GM18519 (cell line): ENCODE results near the gene THAP12.
A peak's percentile ranks its signal among the peaks of the same experiment; 100 is the strongest.
"Not testable (repeated sequence)": the region's sequence is repeated elsewhere in the genome, so short reads cannot be mapped to it uniquely, and the experiment has no call there.

Experiments used
- ATAC-seq: cut with Tn5 transposase; IDR thresholded peaks from one replicate; pipeline ENCODE4 v1.9.1; 2021; ENCODE audit warnings: mild to moderate bottlenecking, moderate library complexity; ENCODE audit not compliant: unreplicated experiment, low FRiP score

Gene THAP12, protein sequence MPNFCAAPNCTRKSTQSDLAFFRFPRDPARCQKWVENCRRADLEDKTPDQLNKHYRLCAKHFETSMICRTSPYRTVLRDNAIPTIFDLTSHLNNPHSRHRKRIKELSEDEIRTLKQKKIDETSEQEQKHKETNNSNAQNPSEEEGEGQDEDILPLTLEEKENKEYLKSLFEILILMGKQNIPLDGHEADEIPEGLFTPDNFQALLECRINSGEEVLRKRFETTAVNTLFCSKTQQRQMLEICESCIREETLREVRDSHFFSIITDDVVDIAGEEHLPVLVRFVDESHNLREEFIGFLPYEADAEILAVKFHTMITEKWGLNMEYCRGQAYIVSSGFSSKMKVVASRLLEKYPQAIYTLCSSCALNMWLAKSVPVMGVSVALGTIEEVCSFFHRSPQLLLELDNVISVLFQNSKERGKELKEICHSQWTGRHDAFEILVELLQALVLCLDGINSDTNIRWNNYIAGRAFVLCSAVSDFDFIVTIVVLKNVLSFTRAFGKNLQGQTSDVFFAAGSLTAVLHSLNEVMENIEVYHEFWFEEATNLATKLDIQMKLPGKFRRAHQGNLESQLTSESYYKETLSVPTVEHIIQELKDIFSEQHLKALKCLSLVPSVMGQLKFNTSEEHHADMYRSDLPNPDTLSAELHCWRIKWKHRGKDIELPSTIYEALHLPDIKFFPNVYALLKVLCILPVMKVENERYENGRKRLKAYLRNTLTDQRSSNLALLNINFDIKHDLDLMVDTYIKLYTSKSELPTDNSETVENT

DNA sequence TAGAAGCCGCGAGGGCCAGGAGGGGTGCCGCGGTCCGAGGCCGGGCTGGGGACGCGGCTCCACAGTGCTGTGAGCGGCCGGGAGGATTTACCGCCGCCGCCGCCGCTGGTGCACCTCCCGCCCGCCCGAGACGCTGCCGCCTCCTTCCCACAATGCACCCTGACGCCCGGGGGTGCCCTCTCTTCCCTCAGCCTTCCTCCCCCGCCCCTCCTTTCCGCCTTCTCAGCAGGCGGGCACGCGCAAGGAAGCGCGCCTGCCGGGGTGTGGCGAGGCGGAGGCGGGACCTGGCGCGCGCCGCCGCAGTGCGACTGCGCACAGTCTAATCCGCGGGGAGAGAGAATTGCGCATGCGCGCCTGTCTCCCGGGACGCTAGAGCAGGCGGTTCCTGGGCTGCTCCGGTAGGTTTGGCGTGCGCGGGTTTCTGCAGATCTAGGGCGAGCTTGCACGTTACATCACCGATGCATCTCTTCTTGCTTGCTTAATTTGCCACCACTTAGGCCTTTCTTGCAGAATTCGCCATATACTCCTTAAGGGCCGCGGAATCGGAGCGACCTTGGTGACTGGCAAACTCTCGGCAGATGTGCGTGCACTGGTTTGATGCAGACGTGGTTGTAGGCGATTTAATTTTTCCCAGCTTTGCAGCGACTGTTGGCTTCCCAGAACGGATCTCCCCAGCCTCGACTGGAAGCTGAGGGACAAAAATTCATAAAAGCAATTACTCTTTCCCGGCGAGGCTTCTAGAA is at the start of gene THAP12, which contains the start of gene GVQW3:
Gene THAP12 (minus strand): TSS at position 156 of the 743 bp plus-strand sequence. CDS start 296 bp downstream, outside the sequence.
Gene GVQW3 (plus strand): TSS at position 347 of the 743 bp plus-strand sequence. CDS start 506 bp downstream, outside the sequence.
- peak; percentile 66 for ATAC-seq

DNA sequence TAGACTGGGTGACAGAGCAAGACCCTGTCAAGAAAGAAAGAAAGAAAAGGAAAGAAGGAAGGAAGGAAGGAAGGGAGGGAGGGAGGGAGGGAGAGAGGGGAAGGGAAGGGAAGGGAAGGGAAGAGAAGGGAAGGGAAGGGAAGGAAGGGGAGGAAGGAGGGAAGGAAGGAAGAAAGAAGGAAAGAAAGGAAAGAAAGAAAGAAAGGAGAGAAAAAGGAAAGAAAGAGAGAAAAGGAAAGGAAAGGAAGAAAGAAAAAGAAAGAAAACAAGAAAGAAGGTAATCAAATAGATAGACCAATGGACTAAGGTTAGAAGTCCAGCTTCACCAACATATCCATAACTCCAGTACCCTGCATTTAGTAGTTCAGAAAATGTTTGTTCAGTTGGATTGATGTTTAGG is 45.7 kb upstream of the THAP12 start:
- ATAC-seq: no peak

DNA sequence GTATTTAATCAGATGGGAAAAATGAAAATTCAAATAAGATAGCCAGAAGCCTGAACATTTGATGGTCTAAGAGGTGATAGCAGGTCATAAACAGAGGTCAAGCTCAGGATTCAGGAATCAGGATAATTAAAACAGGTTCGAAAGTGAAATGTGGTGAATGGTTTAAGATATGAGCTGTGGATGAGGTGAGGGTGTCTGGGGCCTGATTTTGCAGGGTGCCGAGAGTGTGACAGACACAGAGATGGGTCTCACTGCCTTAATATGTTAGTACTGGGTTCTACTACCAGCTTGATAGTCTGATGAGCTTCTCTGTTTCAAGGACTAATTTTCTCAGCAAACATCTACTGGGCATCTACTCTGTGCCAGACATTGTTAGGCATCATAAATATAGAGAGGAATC is 44.0 kb upstream of the THAP12 start:
- no peak for ATAC-seq

DNA sequence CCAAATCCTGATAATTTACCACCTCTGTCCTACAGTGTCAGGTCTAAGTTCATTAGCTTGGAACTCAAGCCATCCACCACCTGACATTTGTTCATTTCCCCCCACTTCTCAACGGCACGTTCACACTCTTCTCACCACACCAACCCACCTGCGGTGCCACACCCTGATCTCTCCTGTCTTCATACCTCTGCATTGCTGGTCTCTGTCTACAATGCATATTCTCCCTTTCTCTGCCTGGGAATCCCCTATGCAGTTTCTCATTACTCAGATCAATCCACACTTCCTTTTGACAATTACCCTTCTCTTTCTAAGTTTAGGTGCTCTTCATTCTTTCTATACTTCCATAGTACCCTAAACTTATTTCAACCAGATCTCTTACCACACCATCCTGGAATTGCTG is 43.4 kb upstream of the THAP12 start:
- no peak for ATAC-seq

DNA sequence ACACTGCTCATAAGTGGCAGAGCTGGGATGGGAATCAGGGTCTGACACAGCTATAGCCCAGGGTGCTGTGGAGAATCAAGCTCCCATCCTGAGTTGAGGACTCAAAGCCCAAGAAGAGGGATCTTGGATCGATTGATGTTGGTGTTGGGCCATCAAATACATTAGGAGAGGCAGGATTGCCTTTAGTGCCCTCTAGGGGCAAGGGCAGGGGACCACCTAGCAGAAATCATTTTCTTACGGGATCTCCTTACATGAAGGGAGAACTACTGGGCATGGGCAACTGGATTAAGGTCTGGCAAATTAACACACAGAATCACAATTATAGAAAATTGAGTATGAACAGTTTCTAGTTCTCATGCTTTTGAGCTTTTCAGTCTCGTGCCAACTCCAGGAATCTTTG is 39.0 kb upstream of the THAP12 start:
- ATAC-seq: no peak

DNA sequence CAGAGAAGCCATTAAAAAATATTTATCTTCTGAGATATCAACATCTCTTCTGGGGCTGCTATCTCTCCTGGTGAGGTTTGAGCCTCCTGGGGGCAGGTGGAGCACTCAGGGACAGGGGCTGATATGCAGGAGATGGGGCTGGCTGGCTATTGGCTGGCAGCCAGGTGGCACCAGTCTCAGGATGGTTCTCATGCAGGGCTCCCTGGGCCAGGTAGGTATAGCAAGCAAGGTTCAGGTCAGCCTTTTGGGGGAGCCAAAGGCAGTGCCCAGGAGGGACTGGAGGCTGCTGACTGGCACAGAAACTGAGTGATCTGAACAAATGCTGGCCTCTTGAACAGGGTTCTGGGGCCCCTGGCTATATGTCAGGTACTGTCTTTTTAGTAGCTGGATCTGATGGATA is 34.1 kb upstream of the THAP12 start:
- ATAC-seq: no peak

DNA sequence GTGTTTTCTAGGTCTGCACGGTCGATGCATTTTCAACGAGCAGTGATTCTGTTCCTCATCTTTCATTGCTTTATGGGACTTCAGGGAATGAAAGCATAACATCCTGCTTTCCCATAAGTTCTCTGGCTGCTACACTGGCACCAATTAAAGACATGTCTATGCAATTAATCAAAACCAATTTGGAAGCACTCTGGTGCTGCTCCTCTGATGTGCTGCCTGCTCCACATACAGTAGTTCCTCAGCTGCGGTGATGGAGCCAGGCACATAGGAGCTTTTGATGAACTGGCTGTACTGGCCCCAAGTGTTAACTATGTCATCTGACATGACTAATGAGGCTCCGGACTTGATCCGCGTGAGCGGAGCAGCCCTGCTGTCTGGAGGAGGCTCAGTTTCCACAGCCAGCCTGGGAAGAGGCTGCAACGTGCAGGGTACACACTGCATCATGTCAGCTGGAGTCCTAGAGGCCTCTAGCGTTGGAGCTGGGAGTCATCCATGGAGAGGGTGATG is 30.0 kb upstream of the THAP12 start:
- no peak for ATAC-seq

DNA sequence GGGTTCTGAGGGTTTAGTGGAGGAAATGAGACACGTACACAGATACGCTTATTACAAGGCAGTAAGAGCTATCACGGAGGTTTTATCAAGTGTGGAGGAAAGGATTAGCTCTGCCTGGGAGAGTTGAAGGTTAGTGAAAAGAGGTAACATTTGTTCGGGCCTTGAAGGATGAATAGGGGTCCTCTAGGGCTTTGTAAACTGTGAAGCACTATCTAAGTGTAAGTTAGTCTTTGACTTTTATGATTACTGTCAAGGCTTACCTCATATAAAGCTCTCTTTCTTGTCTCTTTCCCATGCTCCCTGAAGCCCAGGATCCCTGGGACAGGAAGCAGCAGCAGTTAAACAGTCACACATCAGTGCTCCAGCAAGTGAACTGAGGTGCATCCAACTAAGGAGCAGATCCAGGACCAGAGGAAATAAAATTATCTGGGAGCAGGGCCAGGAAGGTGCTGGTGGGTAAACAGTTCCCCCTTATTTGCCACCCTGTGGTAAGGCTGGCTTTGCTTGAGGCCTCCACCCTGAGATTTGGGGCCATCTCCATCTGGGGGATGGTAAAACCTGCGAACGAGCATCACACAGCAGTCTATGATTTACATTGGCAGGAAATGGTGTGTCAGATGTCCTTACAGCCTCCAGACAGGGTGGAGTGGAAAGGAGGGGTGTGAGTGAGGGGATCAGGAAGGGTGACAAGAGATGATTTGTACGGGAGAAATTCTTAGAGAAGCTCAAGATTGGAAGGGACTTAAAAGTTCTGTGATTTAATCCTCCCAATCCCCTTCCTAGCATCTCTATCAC is 27.4 kb upstream of the THAP12 start:
- no peak for ATAC-seq

DNA sequence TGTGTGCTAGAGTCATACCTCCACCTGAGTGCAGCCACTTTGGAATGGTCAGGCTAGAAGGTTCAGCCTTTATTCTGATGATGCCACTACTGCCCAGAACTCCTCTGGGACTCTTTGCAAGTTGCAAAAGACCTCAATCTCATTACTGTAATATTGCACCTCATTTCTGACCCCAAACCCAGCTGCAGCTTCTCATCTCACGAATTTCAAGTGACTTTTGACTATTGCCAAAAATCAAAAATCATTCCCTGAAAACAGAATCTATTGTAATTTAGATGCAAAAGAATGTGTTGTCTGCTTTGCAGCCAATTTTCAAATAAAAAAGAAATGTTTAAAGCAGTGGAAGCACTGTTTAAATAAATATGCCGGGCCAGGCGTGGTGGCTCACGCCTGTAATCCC is 25.4 kb upstream of the THAP12 start:
- no peak for ATAC-seq

DNA sequence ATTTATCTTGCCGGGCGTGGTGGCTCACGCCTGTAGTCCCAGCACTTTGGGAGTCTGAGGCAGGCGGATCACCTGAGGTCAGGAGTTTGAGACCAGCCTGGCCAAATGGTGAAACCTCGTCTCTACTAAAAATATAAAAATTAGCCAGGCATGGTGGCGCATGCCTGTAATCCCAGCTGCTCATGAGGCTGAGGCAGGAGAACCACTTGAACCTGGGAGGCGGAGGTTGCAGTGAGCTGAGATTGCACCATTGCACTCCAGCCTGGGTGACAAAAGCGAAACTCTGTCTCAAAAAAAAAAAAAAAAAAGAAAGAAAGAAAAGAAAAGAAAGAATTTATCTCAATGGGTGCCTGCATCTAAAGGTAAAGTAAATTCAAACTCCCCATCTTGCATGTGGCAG is 20.6 kb upstream of the THAP12 start:
- ATAC-seq: not testable (repeated sequence)

DNA sequence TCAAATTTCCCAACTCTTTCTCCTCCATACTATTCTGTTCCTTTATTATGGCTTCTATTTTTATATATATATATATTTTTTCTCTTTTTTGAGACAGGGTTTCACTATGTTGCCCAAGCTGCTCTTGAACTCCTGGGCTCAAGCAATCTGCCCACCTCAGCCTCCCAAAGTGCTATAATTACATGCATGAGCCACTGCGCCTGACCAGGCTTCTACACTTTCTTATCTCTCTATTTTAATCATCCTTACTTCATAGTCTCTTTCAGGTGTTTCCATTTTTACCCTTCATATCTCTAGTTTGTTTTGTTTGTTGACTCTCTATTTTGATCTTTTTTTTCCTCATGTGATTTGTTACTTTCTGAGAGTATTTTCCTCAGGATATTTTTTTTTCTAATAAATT is 20.0 kb upstream of the THAP12 start:
- ATAC-seq: no peak

DNA sequence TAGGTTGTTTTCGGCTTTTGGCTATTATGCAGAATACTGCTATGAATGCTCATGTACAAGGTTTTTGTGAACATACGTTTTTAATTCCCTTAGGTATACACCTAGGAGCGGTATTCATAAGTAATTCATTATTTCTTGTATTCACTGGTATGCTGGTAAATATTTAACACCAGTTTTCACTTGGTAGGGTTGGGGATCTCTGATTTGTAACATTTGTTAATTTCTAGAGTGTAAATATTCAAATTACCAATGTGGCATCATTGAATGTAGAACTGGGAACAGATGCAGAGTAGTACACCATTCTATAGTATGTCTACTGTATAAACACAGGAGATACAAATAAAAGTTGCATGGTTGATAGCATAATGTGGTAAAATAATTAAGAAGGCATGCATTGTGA is 16.5 kb upstream of the THAP12 start:
- no peak for ATAC-seq

DNA sequence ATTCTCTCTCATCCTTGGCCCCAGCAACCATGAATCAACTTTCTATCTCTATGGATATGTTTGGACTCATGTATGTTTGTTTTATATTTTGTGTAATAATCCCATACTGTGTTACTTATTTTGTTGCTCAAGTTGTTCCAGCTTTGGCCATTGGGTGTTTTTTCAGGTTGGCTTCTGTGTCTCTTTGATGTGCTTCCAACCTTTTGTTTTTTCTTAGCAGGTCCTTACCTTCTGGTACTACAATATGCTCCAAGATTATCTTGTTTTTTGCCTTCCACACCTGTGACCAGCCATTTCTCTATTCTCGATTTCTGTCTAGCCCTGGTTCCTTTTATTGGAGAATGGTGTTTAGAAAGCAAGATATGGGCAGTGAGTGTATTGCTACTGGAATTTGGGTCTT is 14.4 kb upstream of the THAP12 start:
- no peak for ATAC-seq

DNA sequence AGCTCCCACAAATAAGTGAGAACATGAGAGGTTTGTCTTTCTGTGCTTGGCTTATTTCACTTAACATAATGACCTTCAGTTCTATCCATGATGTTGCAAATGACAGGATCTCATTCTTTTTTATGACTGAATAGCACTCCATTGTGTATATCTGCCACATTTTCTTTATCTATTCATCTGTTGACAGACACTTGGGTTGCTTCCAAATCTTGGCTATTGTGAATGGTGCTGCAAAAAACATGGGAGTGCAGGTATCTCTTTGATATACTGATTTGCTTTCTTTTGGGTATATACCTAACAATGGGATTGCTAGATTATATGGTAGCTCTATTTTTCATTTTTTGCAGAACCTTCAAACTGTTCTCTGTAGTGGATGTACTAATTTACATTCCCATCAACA is 13.5 kb upstream of the THAP12 start:
- ATAC-seq: no peak

DNA sequence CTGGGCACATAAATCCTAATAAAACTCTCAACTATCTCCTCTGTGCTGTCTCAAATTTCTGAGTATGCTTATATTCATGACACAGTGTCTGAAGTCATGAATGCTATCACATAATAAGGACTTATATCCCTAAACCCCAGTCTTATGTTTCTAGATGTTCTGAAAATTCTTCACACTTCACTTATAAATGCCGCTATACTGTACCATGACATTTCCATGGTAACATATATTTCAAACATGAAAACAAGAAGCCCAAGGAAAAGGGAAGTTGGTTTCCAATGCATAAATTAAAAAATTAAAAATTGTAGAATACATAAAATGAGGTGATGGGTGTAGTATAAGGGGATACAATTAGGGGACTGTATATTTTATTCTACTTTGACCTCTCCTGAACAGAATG is 11.9 kb upstream of the THAP12 start:
- ATAC-seq: no peak

DNA sequence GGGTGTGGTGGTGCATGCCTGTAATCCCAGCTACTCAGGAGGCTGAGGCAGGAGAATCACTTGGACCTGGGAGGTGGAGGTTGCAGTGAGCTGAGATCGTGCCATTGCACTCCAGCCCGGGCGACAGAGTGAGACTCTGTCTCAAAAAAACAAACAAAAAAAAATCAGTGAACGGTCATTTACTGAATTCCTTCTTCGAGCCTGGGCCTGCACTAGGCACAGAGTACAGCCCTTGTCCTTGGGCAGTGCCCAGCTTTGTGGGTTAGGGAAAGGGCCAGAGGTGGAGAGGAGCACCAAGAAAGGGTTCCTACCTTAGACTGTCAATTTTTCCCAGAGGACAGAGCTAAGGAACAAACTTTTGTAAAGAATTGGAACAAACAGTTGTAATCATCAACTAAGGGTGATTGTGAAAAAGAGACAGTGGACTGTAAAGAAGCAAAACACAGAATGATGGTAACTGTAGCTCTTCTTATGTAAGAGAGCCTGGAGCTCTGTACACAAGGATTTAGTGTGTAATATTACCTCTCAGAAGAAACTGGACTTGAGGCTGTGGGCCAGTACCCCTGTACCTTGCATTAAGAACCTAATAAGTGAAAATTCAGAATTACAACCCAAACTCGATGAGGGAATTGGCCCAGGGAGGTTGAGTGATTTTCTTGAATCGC is 11.0 kb upstream of the THAP12 start:
- ATAC-seq: no peak

DNA sequence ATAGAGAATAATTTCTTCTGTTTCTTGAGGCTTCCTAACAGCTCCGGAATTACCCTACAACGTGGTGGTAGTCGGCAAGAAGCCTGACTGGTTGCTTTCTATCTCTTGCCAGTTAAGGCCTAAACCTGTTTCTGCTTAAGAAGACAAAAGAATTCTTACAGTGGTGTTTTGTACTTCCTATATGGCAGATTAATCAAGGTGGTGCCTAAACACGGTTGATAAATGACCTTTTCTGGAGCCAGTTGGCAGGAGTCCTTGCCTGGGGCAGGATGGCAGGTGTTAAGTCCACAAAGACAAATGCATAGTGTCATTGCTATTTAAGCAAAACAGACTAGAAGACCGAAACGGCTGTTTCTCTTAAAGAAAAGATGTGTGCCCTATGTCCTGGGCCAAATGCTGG is 10.1 kb upstream of the THAP12 start:
- no peak for ATAC-seq

DNA sequence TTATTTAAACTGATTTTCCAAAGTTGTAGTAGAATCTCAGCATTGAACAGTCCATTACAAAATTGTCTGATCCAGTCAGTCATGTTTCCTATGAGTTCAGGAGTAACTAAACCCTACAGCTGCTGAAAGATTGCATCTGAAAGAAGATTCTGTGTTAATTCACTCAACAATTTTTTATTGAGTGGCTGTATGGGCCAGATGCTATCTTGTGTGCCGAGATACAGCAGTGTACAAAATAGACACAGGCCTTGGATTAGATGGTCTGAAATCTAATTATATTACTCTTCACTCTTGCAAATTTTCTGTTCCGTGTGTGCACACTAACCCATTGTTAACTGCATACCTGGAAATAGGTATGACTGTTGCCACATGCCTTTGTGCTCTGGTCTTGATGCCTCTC is 7.5 kb upstream of the THAP12 start:
- ATAC-seq: no peak

DNA sequence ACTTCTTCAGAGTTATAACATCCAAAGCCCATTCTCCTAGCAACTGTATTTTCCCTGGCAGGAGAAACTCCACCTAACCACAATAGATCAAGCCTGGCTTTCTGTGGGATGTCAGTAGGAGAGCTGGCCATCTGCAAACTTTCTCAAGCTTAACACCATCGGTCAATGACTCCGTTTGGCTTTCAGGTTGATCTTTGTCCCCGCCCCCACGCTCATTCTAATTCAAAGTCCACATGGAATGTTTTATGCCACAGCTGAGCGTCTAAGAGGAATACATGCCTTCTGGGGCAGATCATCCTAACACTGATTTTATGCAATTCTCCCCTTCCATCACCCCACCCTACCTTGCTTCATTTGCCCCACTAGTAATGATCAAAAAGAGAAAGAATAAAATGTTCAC is 5.0 kb upstream of the THAP12 start:
- ATAC-seq: no peak

DNA sequence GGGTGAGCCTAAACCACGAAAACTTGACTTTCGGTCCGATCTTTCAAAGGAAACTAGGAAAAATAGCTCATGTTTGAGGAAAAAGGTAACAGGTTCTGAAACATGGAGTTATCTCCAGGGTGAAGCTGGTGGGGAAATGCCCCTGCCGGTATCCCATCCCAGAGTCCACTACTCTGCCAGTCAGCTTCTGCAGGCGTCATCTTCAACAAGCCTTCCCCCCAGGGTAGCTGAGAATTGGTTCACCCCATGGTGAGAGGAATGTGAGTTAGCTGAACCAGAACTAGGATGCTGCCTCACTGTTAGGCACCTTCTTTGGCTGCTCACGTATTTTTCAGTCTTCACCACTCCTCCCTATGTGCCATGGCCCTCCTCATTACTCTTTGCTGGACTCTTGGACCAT is 1.3 kb upstream of the THAP12 start:
- no peak for ATAC-seq
